8988T (cell line): Measurements from ENCODE around the gene MYL4.
"Not testable (repeated sequence)": the region's sequence is repeated elsewhere in the genome, so short reads cannot be mapped to it uniquely, and the experiment has no call there.

ENCODE experiments used
- DNase-seq: peaks from one replicate; pipeline ENCODE4 v3.0.0; 2011

Gene MYL4

GRCh38 chr17:47193931-47194511 lies 15.1 kb upstream of the MYL4 start:
- no peak for DNase-seq

GRCh38 chr17:47197821-47198220 lies 11.3 kb upstream of the MYL4 start:
- no peak for DNase-seq

- DNase-seq = no peak
These were observed 9.4 kb upstream of the MYL4 start for GRCh38 chr17:47199627-47200324.

GRCh38 chr17:47200325-47200664 lies 8.9 kb upstream of the MYL4 start:
- no peak for DNase-seq

- DNase-seq = no peak
These were observed 8.0 kb upstream of the MYL4 start for GRCh38 chr17:47201166-47201565.

- no peak for DNase-seq
These were observed 5.0 kb upstream of the MYL4 start for GRCh38 chr17:47203984-47204721.

GRCh38 chr17:47204722-47205418 lies 4.3 kb upstream of the MYL4 start:
- no peak for DNase-seq

- DNase-seq = no peak
These were observed 3.7 kb upstream of the MYL4 start for GRCh38 chr17:47205419-47205963.

- no peak for DNase-seq
These were observed 1.7 kb upstream of the MYL4 start for GRCh38 chr17:47207143-47208067.

- no peak for DNase-seq
These were observed 351 bp downstream of the MYL4 start for GRCh38 chr17:47209499-47209898.

- no peak for DNase-seq
These were observed 957 bp downstream of the MYL4 start for GRCh38 chr17:47210105-47210504.

- no peak for DNase-seq
These were observed 1.6 kb downstream of the MYL4 start for GRCh38 chr17:47210779-47211178.

GRCh38 chr17:47212458-47212857 lies 3.3 kb downstream of the MYL4 start:
- no peak for DNase-seq

- DNase-seq = no peak
These were observed 4.4 kb downstream of the MYL4 start for GRCh38 chr17:47213540-47213939.

- DNase-seq = no peak
These were observed 5.8 kb downstream of the MYL4 start for GRCh38 chr17:47214931-47215330.

- DNase-seq = not testable (repeated sequence)
These were observed 7.7 kb downstream of the MYL4 start for GRCh38 chr17:47216821-47217220.

- DNase-seq = not testable (repeated sequence)
These were observed 8.1 kb downstream of the MYL4 start for GRCh38 chr17:47217279-47217678.

- DNase-seq = no peak
These were observed 9.8 kb downstream of the MYL4 start for GRCh38 chr17:47218896-47219430.

- no peak for DNase-seq
These were observed 10.7 kb downstream of the MYL4 start for GRCh38 chr17:47219621-47220475.

GRCh38 chr17:47220531-47220999 lies 11.4 kb downstream of the MYL4 start:
- no peak for DNase-seq

GRCh38 chr17:47221154-47221553 lies 12.0 kb downstream of the MYL4 start:
- DNase-seq = no peak
